NCI-H1694 (cell line): Measurements from ENCODE around the gene IYD.
A peak's percentile ranks its signal among the peaks of the same experiment; 100 is the strongest.

Experiments used
- DNase-seq: peaks from one replicate; lab custom pipeline; 2025; lab: John Stamatoyannopoulos, UW

Gene IYD

GRCh38 chr6:150395388-150396009, 26.7 kb downstream of the IYD start:
- DNase-seq: peak; percentile 54

GRCh38 chr6:150403458-150404246, 34.8 kb downstream of the IYD start:
- no peak for DNase-seq

GRCh38 chr6:150406948-150407347, 38.1 kb downstream of the IYD start:
- DNase-seq: no peak

- no peak for DNase-seq
Observed at GRCh38 chr6:150408842-150409241, 40.0 kb downstream of the IYD start.

- DNase-seq: peak; percentile 4
Observed at GRCh38 chr6:150409576-150410066, 40.8 kb downstream of the IYD start.

- no peak for DNase-seq
Observed at GRCh38 chr6:150410399-150410798, 41.6 kb downstream of the IYD start.

GRCh38 chr6:150410906-150411305, 42.1 kb downstream of the IYD start:
- DNase-seq: no peak

GRCh38 chr6:150412221-150412620, 43.4 kb downstream of the IYD start:
- DNase-seq: no peak

- no peak for DNase-seq
Observed at GRCh38 chr6:150413198-150413597, 44.4 kb downstream of the IYD start.

GRCh38 chr6:150413781-150414281, 45.0 kb downstream of the IYD start:
- DNase-seq: no peak

GRCh38 chr6:150416128-150416527, 47.3 kb downstream of the IYD start:
- DNase-seq: no peak

- DNase-seq: no peak
Observed at GRCh38 chr6:150417250-150417649, 48.4 kb downstream of the IYD start.

- DNase-seq: peak; percentile 36
Observed at GRCh38 chr6:150417899-150418826, 49.4 kb downstream of the IYD start.

GRCh38 chr6:150418827-150419594, 50.2 kb downstream of the IYD start:
- no peak for DNase-seq

GRCh38 chr6:150420428-150420827, 51.6 kb downstream of the IYD start:
- DNase-seq: no peak

- DNase-seq: no peak
Observed at GRCh38 chr6:150420926-150421325, 52.1 kb downstream of the IYD start.

GRCh38 chr6:150425508-150425907, 56.7 kb downstream of the IYD start:
- no peak for DNase-seq

GRCh38 chr6:150426198-150426597, 57.4 kb downstream of the IYD start:
- no peak for DNase-seq

GRCh38 chr6:150427037-150427602, 58.3 kb downstream of the IYD start:
- no peak for DNase-seq

- DNase-seq: no peak
Observed at GRCh38 chr6:150427843-150428242, 59.0 kb downstream of the IYD start.

- DNase-seq: no peak
Observed at GRCh38 chr6:150430815-150431214, 62.0 kb downstream of the IYD start.
